ENCODE data around the gene DPYSL4. TPM values are rescaled to one million over a fixed set of nuclear protein-coding genes. Genes with fewer than 3 reads are reported as not detected.

Gene DPYSL4
- total and polyA plus RNA-seq, 2 of the 13 experiments (the other 11 are each of a cell fraction or from before 2014, with no cell fraction given), result 0.84 to 1.2 TPM

DNA sequence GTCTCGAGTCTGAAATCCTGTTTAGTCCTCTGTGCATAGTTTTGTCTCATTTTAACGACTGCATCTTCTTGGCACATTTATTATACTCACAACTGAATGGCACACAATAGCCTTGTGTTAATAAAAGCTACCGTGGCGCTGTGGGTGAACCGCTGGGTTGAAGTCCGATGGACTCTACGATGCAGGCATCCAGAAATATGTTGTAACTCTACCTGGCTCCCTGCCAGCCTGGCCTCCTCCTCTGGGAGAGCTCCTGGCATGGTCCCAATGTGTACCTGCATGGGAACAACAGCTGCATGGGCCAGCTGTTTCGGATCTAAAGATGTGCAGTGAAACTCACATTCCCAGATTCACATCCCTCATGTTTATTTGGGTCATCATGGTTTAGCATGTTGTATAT is 3.7 kb upstream of the DPYSL4 start (continued):
- TF ChIP-seq, protein P1, sequence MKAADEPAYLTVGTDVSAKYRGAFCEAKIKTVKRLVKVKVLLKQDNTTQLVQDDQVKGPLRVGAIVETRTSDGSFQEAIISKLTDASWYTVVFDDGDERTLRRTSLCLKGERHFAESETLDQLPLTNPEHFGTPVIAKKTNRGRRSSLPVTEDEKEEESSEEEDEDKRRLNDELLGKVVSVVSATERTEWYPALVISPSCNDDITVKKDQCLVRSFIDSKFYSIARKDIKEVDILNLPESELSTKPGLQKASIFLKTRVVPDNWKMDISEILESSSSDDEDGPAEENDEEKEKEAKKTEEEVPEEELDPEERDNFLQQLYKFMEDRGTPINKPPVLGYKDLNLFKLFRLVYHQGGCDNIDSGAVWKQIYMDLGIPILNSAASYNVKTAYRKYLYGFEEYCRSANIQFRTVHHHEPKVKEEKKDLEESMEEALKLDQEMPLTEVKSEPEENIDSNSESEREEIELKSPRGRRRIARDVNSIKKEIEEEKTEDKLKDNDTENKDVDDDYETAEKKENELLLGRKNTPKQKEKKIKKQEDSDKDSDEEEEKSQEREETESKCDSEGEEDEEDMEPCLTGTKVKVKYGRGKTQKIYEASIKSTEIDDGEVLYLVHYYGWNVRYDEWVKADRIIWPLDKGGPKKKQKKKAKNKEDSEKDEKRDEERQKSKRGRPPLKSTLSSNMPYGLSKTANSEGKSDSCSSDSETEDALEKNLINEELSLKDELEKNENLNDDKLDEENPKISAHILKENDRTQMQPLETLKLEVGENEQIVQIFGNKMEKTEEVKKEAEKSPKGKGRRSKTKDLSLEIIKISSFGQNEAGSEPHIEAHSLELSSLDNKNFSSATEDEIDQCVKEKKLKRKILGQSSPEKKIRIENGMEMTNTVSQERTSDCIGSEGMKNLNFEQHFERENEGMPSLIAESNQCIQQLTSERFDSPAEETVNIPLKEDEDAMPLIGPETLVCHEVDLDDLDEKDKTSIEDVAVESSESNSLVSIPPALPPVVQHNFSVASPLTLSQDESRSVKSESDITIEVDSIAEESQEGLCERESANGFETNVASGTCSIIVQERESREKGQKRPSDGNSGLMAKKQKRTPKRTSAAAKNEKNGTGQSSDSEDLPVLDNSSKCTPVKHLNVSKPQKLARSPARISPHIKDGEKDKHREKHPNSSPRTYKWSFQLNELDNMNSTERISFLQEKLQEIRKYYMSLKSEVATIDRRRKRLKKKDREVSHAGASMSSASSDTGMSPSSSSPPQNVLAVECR (CRISPR knock-in tag; IDR thresholded peaks at IDR 0.05; ENCODE audit: borderline replicate concordance), result no peak; the same call in 1 of the 2 replicates
- TF ChIP-seq ZNF225 (CRISPR knock-in tag; IDR thresholded peaks at IDR 0.05) (no peak), ZNF775 (CRISPR knock-in tag; IDR thresholded peaks at IDR 0.05; ENCODE audit: borderline replicate concordance) (no peak), ZNF75D (CRISPR knock-in tag; IDR thresholded peaks at IDR 0.05; ENCODE audit: borderline replicate concordance) (no peak), THAP11 (CRISPR knock-in tag; IDR thresholded peaks at IDR 0.05) (0 out of 2 replicates have a peak, but pooled peaks have one; percentile 25), MAFF (IDR thresholded peaks at IDR 0.05; ENCODE audit: low read depth, low read length) (no peak), ATM (IDR thresholded peaks at IDR 0.05; ENCODE audit: borderline replicate concordance) (no peak), TEAD2 (CRISPR knock-in tag; IDR thresholded peaks at IDR 0.05) (no peak), SOX5 (CRISPR knock-in tag; IDR thresholded peaks at IDR 0.05; ENCODE audit: borderline replicate concordance) (peak; percentile 72), SYNCRIP (IDR thresholded peaks at IDR 0.05; ENCODE audit: insufficient read depth, low read depth, low read length) (no peak), ZNF850 (CRISPR knock-in tag; conservative IDR thresholded peaks at IDR 0.05) (no peak), SRY (CRISPR knock-in tag; IDR thresholded peaks at IDR 0.05) (no peak), HNRNPL (IDR thresholded peaks at IDR 0.05; ENCODE audit: low read depth, low read length) (no peak), ATF1 (CRISPR knock-in tag; IDR thresholded peaks at IDR 0.05) (no peak), ZNF382 (CRISPR knock-in tag; IDR thresholded peaks at IDR 0.05; ENCODE audit: borderline replicate concordance) (no peak)
- TF ChIP-seq, protein P2, sequence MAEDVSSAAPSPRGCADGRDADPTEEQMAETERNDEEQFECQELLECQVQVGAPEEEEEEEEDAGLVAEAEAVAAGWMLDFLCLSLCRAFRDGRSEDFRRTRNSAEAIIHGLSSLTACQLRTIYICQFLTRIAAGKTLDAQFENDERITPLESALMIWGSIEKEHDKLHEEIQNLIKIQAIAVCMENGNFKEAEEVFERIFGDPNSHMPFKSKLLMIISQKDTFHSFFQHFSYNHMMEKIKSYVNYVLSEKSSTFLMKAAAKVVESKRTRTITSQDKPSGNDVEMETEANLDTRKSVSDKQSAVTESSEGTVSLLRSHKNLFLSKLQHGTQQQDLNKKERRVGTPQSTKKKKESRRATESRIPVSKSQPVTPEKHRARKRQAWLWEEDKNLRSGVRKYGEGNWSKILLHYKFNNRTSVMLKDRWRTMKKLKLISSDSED (CRISPR knock-in tag; IDR thresholded peaks at IDR 0.05), result no peak
- TF ChIP-seq, protein P3, sequence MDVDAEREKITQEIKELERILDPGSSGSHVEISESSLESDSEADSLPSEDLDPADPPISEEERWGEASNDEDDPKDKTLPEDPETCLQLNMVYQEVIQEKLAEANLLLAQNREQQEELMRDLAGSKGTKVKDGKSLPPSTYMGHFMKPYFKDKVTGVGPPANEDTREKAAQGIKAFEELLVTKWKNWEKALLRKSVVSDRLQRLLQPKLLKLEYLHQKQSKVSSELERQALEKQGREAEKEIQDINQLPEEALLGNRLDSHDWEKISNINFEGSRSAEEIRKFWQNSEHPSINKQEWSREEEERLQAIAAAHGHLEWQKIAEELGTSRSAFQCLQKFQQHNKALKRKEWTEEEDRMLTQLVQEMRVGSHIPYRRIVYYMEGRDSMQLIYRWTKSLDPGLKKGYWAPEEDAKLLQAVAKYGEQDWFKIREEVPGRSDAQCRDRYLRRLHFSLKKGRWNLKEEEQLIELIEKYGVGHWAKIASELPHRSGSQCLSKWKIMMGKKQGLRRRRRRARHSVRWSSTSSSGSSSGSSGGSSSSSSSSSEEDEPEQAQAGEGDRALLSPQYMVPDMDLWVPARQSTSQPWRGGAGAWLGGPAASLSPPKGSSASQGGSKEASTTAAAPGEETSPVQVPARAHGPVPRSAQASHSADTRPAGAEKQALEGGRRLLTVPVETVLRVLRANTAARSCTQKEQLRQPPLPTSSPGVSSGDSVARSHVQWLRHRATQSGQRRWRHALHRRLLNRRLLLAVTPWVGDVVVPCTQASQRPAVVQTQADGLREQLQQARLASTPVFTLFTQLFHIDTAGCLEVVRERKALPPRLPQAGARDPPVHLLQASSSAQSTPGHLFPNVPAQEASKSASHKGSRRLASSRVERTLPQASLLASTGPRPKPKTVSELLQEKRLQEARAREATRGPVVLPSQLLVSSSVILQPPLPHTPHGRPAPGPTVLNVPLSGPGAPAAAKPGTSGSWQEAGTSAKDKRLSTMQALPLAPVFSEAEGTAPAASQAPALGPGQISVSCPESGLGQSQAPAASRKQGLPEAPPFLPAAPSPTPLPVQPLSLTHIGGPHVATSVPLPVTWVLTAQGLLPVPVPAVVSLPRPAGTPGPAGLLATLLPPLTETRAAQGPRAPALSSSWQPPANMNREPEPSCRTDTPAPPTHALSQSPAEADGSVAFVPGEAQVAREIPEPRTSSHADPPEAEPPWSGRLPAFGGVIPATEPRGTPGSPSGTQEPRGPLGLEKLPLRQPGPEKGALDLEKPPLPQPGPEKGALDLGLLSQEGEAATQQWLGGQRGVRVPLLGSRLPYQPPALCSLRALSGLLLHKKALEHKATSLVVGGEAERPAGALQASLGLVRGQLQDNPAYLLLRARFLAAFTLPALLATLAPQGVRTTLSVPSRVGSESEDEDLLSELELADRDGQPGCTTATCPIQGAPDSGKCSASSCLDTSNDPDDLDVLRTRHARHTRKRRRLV (CRISPR knock-in tag; IDR thresholded peaks at IDR 0.05), result no peak
- TF ChIP-seq, protein P4, sequence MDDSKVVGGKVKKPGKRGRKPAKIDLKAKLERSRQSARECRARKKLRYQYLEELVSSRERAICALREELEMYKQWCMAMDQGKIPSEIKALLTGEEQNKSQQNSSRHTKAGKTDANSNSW (CRISPR knock-in tag; IDR thresholded peaks at IDR 0.05; ENCODE audit: borderline replicate concordance), result no peak
- TF ChIP-seq, protein P5, sequence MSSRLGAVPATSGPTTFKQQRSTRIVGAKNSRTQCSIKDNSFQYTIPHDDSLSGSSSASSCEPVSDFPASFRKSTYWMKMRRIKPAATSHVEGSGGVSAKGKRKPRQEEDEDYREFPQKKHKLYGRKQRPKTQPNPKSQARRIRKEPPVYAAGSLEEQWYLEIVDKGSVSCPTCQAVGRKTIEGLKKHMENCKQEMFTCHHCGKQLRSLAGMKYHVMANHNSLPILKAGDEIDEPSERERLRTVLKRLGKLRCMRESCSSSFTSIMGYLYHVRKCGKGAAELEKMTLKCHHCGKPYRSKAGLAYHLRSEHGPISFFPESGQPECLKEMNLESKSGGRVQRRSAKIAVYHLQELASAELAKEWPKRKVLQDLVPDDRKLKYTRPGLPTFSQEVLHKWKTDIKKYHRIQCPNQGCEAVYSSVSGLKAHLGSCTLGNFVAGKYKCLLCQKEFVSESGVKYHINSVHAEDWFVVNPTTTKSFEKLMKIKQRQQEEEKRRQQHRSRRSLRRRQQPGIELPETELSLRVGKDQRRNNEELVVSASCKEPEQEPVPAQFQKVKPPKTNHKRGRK (CRISPR knock-in tag; IDR thresholded peaks at IDR 0.05), result no peak
